ENCODE measurements around the gene SIRT2. TPM values are rescaled to one million over a fixed set of nuclear protein-coding genes. Genes with fewer than 3 reads are reported as not detected.

Gene SIRT2
- total RNA-seq, 1 donor from 2014 or later, result 10.9 TPM

DNA sequence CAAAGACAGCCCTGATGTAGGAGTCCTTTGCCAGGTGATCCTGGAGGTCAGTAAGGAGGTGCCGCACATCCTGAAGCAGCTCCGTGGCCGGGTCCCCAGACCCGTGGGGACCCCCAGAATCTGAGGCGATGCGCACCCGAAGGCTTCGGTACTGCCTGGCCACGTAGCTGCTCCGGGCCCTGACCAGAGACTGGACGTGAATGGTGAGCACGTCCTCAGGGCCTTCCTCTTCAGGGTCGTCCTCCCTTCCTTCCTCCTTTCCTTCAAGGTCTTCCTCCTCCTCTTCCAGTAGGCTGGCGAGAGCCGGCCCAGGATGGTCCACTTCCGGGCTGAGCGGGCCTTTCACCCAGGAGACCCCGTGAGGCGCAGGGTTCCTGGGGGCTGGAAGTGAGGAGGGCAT lies 28.8 kb downstream of the SIRT2 start:
- Mint-ChIP-seq H3K27ac (no peak overlapping the region), H3K4me3 (no peak overlapping the region), H3K27me3 (ENCODE audit: insufficient read depth, low read depth) (peaks cover 14% of the 10 kb centered on the region), H3K4me1 (peaks cover 16% of the 10 kb centered on the region), H3K9me3 (peaks cover 2% of the 10 kb centered on the region), H3K36me3 (no peaks in the 10 kb centered on the region)
- DNase-seq (ENCODE audit: low spot score), result no peak
- TF ChIP-seq EZH2phosphoT487 (IDR thresholded peaks at IDR 0.05) (no peak), EZH2 (IDR thresholded peaks at IDR 0.05) (no peak)
- TF ChIP-seq, protein P1, sequence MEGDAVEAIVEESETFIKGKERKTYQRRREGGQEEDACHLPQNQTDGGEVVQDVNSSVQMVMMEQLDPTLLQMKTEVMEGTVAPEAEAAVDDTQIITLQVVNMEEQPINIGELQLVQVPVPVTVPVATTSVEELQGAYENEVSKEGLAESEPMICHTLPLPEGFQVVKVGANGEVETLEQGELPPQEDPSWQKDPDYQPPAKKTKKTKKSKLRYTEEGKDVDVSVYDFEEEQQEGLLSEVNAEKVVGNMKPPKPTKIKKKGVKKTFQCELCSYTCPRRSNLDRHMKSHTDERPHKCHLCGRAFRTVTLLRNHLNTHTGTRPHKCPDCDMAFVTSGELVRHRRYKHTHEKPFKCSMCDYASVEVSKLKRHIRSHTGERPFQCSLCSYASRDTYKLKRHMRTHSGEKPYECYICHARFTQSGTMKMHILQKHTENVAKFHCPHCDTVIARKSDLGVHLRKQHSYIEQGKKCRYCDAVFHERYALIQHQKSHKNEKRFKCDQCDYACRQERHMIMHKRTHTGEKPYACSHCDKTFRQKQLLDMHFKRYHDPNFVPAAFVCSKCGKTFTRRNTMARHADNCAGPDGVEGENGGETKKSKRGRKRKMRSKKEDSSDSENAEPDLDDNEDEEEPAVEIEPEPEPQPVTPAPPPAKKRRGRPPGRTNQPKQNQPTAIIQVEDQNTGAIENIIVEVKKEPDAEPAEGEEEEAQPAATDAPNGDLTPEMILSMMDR (IDR thresholded peaks at IDR 0.05), result no peak
- Histone ChIP-seq H3F3A (ENCODE audit: low read depth) (peaks cover 2% of the 10 kb centered on the region), H3K79me2 (ENCODE audit: low read depth) (no peaks in the 10 kb centered on the region), H3K9ac (no peak overlapping the region), H3K4me2 (no peak overlapping the region), H3K36me3 (no peaks in the 10 kb centered on the region), H3K4me3 (no peak overlapping the region), H4K20me1 (ENCODE audit: low read depth) (no peaks in the 10 kb centered on the region), H2AFZ (replicated peaks) (no peak overlapping the region), H3K27ac (no peak overlapping the region), H3K27me3 (peaks cover 17% of the 10 kb centered on the region), H3K9me3 (ENCODE audit: low read depth) (no peaks in the 10 kb centered on the region), H3K4me1 (peaks cover 3% of the 10 kb centered on the region)

- H3K9ac ChIP-seq, result no peak overlapping the region
- H3K27me3 ChIP-seq, result peaks cover 17% of the 10 kb centered on the region
- H3K27ac Mint-ChIP-seq, result no peak overlapping the region
- H3K4me1 ChIP-seq, result peaks cover 3% of the 10 kb centered on the region
- H4K20me1 ChIP-seq (ENCODE audit: low read depth), result no peaks in the 10 kb centered on the region
- H3K4me3 Mint-ChIP-seq, result peak overlapping the region; percentile 75
- H3K9me3 ChIP-seq (ENCODE audit: low read depth), result no peaks in the 10 kb centered on the region
- peak overlapping the region; percentile 28 for H3K4me3 ChIP-seq
- DNase-seq (ENCODE audit: low spot score), result peak; percentile 81
- peaks cover 2% of the 10 kb centered on the region for H3K9me3 Mint-ChIP-seq
- H3K79me2 ChIP-seq (ENCODE audit: low read depth), result no peaks in the 10 kb centered on the region
- H3K27ac ChIP-seq, result no peak overlapping the region
- TF ChIP-seq EZH2phosphoT487 (IDR thresholded peaks at IDR 0.05), result no peak
- TF ChIP-seq EZH2 (IDR thresholded peaks at IDR 0.05), result no peak
- TF ChIP-seq, protein P1 (IDR thresholded peaks at IDR 0.05), result peak; percentile 69
- no peaks in the 10 kb centered on the region for H3K36me3 Mint-ChIP-seq
- peak overlapping the region; percentile 96 for H2AFZ ChIP-seq (replicated peaks)
- peak overlapping the region; percentile 64 for H3K4me2 ChIP-seq
- peaks cover 14% of the 10 kb centered on the region for H3K27me3 Mint-ChIP-seq (ENCODE audit: insufficient read depth, low read depth)
- H3F3A ChIP-seq (ENCODE audit: low read depth), result peaks cover 2% of the 10 kb centered on the region
- H3K36me3 ChIP-seq, result no peaks in the 10 kb centered on the region
- H3K4me1 Mint-ChIP-seq, result peaks cover 20% of the 10 kb centered on the region
Measured at GRCh38 chr19:38869836-38870607, 29.4 kb downstream of the SIRT2 start.

- peak overlapping the region; percentile 96 for H2AFZ ChIP-seq (replicated peaks)
- DNase-seq (ENCODE audit: low spot score), result no peak
- no peak overlapping the region for H3K27ac Mint-ChIP-seq
- peaks cover 17% of the 10 kb centered on the region for H3K27me3 ChIP-seq
- H3F3A ChIP-seq (ENCODE audit: low read depth), result peaks cover 2% of the 10 kb centered on the region
- no peaks in the 10 kb centered on the region for H3K36me3 ChIP-seq
- H3K9ac ChIP-seq, result no peak overlapping the region
- peaks cover 20% of the 10 kb centered on the region for H3K4me1 Mint-ChIP-seq
- no peak overlapping the region for H3K27ac ChIP-seq
- peaks cover 14% of the 10 kb centered on the region for H3K27me3 Mint-ChIP-seq (ENCODE audit: insufficient read depth, low read depth)
- H3K79me2 ChIP-seq (ENCODE audit: low read depth), result no peaks in the 10 kb centered on the region
- TF ChIP-seq, protein P1 (IDR thresholded peaks at IDR 0.05), result no peak
- TF ChIP-seq EZH2phosphoT487 (IDR thresholded peaks at IDR 0.05), result no peak
- TF ChIP-seq EZH2 (IDR thresholded peaks at IDR 0.05), result no peak
- H3K9me3 Mint-ChIP-seq, result peaks cover 3% of the 10 kb centered on the region
- H3K4me2 ChIP-seq, result peak overlapping the region; percentile 64
- H4K20me1 ChIP-seq (ENCODE audit: low read depth), result no peaks in the 10 kb centered on the region
- peak overlapping the region; percentile 75 for H3K4me3 Mint-ChIP-seq
- no peaks in the 10 kb centered on the region for H3K9me3 ChIP-seq (ENCODE audit: low read depth)
- H3K4me1 ChIP-seq, result peaks cover 3% of the 10 kb centered on the region
- H3K4me3 ChIP-seq, result peak overlapping the region; percentile 28
- no peaks in the 10 kb centered on the region for H3K36me3 Mint-ChIP-seq
Measured at GRCh38 chr19:38869160-38869835, 30.1 kb downstream of the SIRT2 start.

Measured in neural progenitor cell (in vitro differentiated cells).